Smooth muscle cell (in vitro differentiated cells): Measurements from ENCODE around the gene C3. TPM values are rescaled to one million over a fixed set of nuclear protein-coding genes. Genes with fewer than 3 reads are reported as not detected.
"Not testable (repeated sequence)": the region's sequence is repeated elsewhere in the genome, so short reads cannot be mapped to it uniquely, and the experiment has no call there.

Experiments used
- DNase-seq: peaks from one replicate; lab custom pipeline; 2025; ENCODE audit not compliant: unreplicated experiment; lab: John Stamatoyannopoulos, UW
- H2AFZ ChIP-seq: fragments of 200-600 bp; sonication (generic); 2 replicates; pipeline ENCODE4 v1.6.0; 2016; ENCODE audit warnings: antibody characterized with exemption, low read depth, mild to moderate bottlenecking
- H3F3A ChIP-seq: fragments of 200-600 bp; sonication (generic); 2 replicates; pipeline ENCODE4 v1.6.0; 2017; ENCODE audit warnings: antibody characterized with exemption, low read depth
- H3K27ac ChIP-seq: fragments of 200-600 bp; sonication (generic); 2 replicates; pipeline ENCODE4 v1.5.1; 2016; ENCODE audit warnings: low read depth, mild to moderate bottlenecking
- H3K27me3 ChIP-seq: fragments of 200-600 bp; sonication (generic); 2 replicates; pipeline ENCODE4 v1.6.1; 2016; ENCODE audit warnings: low read depth, mild to moderate bottlenecking
- H3K36me3 ChIP-seq: fragments of 200-600 bp; sonication (generic); 2 replicates; pipeline ENCODE4 v1.5.1; 2016; ENCODE audit warnings: low read depth
- H3K4me1 ChIP-seq: fragments of 200-600 bp; sonication (generic); 2 replicates; pipeline ENCODE4 v1.5.1; 2016; ENCODE audit warnings: low read depth
- H3K4me2 ChIP-seq: fragments of 200-600 bp; sonication (generic); 2 replicates; pipeline ENCODE4 v1.6.0; 2016; ENCODE audit warnings: mild to moderate bottlenecking
- H3K4me3 ChIP-seq: fragments of 200-600 bp; sonication (generic); 2 replicates; pipeline ENCODE4 v1.5.1; 2016; ENCODE audit warnings: mild to moderate bottlenecking
- H3K79me2 ChIP-seq: fragments of 200-600 bp; sonication (generic); 2 replicates; pipeline ENCODE4 v1.6.0; 2016; ENCODE audit warnings: low read depth, mild to moderate bottlenecking
- H3K9ac ChIP-seq: fragments of 200-600 bp; sonication (generic); 2 replicates; pipeline ENCODE4 v1.6.0; 2016; ENCODE audit warnings: low read depth
- H3K9me3 ChIP-seq: fragments of 200-600 bp; sonication (generic); replicated peaks from 2 replicates; pipeline ENCODE4 v1.5.1; 2016; ENCODE audit warnings: low read depth
- H4K20me1 ChIP-seq: fragments of 200-600 bp; sonication (generic); 2 replicates; pipeline ENCODE4 v1.6.0; 2016; ENCODE audit warnings: low read depth
- WGBS: methylation state at CpG from one replicate; pipeline ENCODE4 v1.1.7; 2016; ENCODE audit warnings: low lambda C conversion rate; 5-methylcytosine and 5-hydroxymethylcytosine counted together
- polyA plus RNA-seq: library from polyadenylated mRNA; unstranded; fragments of >200 nt; fragmentation: Nextera tagmentation; extraction: Ambion mirVana; gene quantifications from 2 replicates; pipeline ENCODE4 v1.2.1, GENCODE V29; 2016
- total RNA-seq: library from RNA; depleted of rRNA; stranded (reverse); fragments of >200 nt; gene quantifications from 2 replicates; pipeline ENCODE4 v1.2.3, GENCODE V29; 2014
- TF ChIP-seq, protein P1 (sequence below): fragments of 200-600 bp; sonication (generic); IDR thresholded peaks from 2 replicates; pipeline ENCODE4 v1.5.1; 2017; ENCODE audit warnings: borderline replicate concordance, mild to moderate bottlenecking, antibody characterized with exemption; ENCODE audit not compliant: insufficient read depth, poor library complexity, severe bottlenecking

C3 gene
- total and polyA plus RNA-seq, 2 experiments from 2014 or later, result 6.4 to 25.1 TPM

- Histone ChIP-seq H3K79me2 (no peaks in the 10 kb centered on the region), H4K20me1 (no peaks in the 10 kb centered on the region), H2AFZ (no peak overlapping the region), H3K4me2 (no peak overlapping the region), H3K9ac (no peak overlapping the region), H3K4me3 (no peak overlapping the region), H3K9me3 (no peaks in the 10 kb centered on the region), H3K27ac (no peak overlapping the region), H3K36me3 (no peaks in the 10 kb centered on the region), H3F3A (no peaks in the 10 kb centered on the region), H3K27me3 (no peaks in the 10 kb centered on the region), H3K4me1 (no peaks in the 10 kb centered on the region)
- DNase-seq, result no peak
- TF ChIP-seq, protein P1, sequence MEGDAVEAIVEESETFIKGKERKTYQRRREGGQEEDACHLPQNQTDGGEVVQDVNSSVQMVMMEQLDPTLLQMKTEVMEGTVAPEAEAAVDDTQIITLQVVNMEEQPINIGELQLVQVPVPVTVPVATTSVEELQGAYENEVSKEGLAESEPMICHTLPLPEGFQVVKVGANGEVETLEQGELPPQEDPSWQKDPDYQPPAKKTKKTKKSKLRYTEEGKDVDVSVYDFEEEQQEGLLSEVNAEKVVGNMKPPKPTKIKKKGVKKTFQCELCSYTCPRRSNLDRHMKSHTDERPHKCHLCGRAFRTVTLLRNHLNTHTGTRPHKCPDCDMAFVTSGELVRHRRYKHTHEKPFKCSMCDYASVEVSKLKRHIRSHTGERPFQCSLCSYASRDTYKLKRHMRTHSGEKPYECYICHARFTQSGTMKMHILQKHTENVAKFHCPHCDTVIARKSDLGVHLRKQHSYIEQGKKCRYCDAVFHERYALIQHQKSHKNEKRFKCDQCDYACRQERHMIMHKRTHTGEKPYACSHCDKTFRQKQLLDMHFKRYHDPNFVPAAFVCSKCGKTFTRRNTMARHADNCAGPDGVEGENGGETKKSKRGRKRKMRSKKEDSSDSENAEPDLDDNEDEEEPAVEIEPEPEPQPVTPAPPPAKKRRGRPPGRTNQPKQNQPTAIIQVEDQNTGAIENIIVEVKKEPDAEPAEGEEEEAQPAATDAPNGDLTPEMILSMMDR, result no peak
- WGBS, result 94% methylated on average over 17 of the region's 17 CpGs
Observed at GRCh38 chr19:6664916-6665315, 55.5 kb downstream of the C3 start.

DNA sequence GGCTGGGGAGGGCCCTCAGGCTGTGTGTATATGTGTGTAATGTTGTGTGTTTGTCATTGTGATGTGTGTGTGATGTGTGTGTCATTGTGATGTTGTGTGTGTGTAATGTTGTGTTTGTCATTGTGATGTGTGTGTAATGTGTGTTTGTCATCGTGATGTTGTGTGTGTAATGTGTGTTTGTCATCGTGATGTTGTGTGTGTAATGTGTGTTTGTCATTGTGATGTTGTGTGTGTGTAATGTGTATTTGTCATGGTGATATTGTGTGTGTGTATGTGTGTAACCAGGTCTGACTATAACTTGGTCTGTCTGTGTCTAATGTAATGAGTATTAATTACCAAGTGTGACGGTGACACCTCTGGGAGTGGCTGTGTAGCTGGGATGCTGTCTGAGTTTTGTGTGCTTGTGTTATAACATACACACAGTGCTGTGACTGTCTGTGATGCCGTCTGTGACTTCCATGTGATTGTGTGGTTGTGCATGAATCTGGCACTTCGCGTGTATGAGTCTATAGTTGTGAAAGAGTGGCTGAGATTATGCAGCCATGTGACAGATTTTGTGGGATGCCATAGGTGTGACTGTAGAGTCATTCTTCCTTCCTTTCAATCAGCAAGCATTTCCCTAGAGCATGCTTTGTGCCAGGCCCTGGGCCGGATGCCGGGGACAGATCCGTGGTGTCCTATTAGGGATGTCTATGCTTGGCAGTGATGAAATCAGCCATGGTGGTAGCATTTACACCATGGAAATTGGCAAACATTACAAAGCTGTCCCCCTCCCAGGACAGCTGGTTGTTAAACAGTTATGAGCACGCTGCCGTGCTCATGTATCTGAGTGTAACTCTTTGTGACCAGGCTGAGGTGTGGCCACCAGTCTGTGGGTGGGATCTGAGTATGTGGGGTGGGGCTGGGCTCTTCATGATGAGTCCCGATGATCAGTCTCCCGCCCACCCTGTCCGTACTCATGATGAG, 56.9 kb downstream of the C3 start:
- no peaks in the 10 kb centered on the region for H3F3A ChIP-seq

GRCh38 chr19:6662702-6663101, 57.7 kb downstream of the C3 start:
- H3K4me2 ChIP-seq, result no peak overlapping the region
- TF ChIP-seq, protein P1, result no peak
- no peak overlapping the region for H3K4me3 ChIP-seq
- DNase-seq, result no peak
- no peak overlapping the region for H3K9ac ChIP-seq
- H3F3A ChIP-seq, result no peaks in the 10 kb centered on the region
- no peaks in the 10 kb centered on the region for H4K20me1 ChIP-seq
- no peaks in the 10 kb centered on the region for H3K4me1 ChIP-seq
- no peak overlapping the region for H3K27ac ChIP-seq
- H3K36me3 ChIP-seq, result no peaks in the 10 kb centered on the region
- no peaks in the 10 kb centered on the region for H3K27me3 ChIP-seq
- 90% methylated on average over 5 of the region's 5 CpGs for WGBS
- no peaks in the 10 kb centered on the region for H3K79me2 ChIP-seq
- no peak overlapping the region for H2AFZ ChIP-seq
- H3K9me3 ChIP-seq, result no peaks in the 10 kb centered on the region

More for the DNA sequence above, 56.9 kb downstream of the C3 start:
- no peaks in the 10 kb centered on the region for H3K27me3 ChIP-seq
- H3K27ac ChIP-seq, result no peak overlapping the region
- no peak overlapping the region for H3K9ac ChIP-seq
- 84% methylated on average over 14 of the region's 14 CpGs for WGBS
- no peak overlapping the region for H3K4me2 ChIP-seq
- no peak overlapping the region for H2AFZ ChIP-seq
- TF ChIP-seq, protein P1, result no peak
- H3K9me3 ChIP-seq, result no peaks in the 10 kb centered on the region
- no peaks in the 10 kb centered on the region for H3K36me3 ChIP-seq
- H3K4me1 ChIP-seq, result no peaks in the 10 kb centered on the region
- H3K79me2 ChIP-seq, result no peaks in the 10 kb centered on the region
- no peaks in the 10 kb centered on the region for H4K20me1 ChIP-seq
- no peak for DNase-seq
- H3K4me3 ChIP-seq, result no peak overlapping the region

- 35% methylated on average over 10 of the region's 10 CpGs for WGBS
- H3K36me3 ChIP-seq, H3K9me3 ChIP-seq, DNase-seq, H4K20me1 ChIP-seq, H3K9ac ChIP-seq, H3K4me2 ChIP-seq, H3F3A ChIP-seq, H3K4me3 ChIP-seq, H3K27me3 ChIP-seq, H3K4me1 ChIP-seq, H2AFZ ChIP-seq, H3K79me2 ChIP-seq, H3K27ac ChIP-seq: not testable (repeated sequence)
Observed at GRCh38 chr19:6661509-6662244, 58.8 kb downstream of the C3 start.
